Prostate gland (tissue), 2 donors: ENCODE results near the gene CDH16.

ENCODE experiments used
- CTCF ChIP-seq, 4 experiments: fragments of 200-600 bp in 2 of 4; fragments of 450-650 bp in 2 of 4; sonication (generic) in 2 of 4; IDR thresholded peaks; 1 replicate in 3 of 4; 2 replicates in 1 of 4; pipeline ENCODE4 v1.5.1; 2016 to 2019; ENCODE audit warnings: antibody characterized with exemption in 4 of 4, mild to moderate bottlenecking in 2 of 4, moderate library complexity in 2 of 4
- POLR2AphosphoS5 ChIP-seq: sonication (generic); formaldehyde crosslinking; IDR thresholded peaks from one replicate; pipeline ENCODE4 v1.6.1; 2017; ENCODE audit warnings: antibody characterized with exemption

DNA sequence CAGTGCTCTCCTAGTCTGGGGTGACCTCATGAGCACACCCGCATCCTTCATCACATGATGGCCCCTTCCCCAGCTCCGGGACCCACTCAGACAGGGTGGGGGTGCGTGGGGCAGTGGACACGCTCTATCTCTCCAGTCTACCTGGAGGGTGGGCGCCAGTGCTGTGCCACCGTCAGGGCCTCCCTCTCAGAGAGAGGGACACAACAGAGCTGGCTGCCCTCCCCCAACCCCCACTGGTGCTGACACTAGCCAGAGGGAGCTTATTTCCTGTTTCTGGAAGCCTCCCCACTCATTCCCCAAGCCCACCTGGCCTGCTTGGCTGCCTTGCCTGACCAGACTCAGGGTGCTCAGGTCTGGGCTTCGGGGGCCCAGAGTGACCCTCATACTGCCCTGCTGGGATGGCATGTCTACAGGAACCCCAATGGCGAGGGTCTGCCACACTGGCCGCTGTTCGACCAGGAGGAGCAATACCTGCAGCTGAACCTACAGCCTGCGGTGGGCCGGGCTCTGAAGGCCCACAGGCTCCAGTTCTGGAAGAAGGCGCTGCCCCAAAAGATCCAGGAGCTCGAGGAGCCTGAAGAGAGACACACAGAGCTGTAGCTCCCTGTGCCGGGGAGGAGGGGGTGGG lies 24.9 kb upstream of the CDH16 start:
- no peak for TF ChIP-seq CTCF (IDR thresholded peaks at IDR 0.05)
- no peak for TF ChIP-seq POLR2AphosphoS5
